Heart right ventricle (tissue), 12 donors: ENCODE measurements around the gene HBM. TPM values are rescaled to one million over a fixed set of nuclear protein-coding genes. Genes with fewer than 3 reads are reported as not detected.

Experiments
- polyA plus RNA-seq, 2 donors: library from polyadenylated mRNA; stranded (reverse); fragments of 200-250 nt; gene quantifications; one replicate each; pipeline ENCODE4 v1.2.3, GENCODE V29; 2013
- total RNA-seq, 10 donors: library from RNA; stranded (reverse); fragmentation: NEBNext Ultra II Directional in 3 of 10; extraction: Animal tissue kit (Norgen Biotek cat#: 25700) in 3 of 10; gene quantifications; one replicate each; pipeline versions ENCODE4 v1.2.1 to v1.2.4, GENCODE V29; 2021 to 2023
- donor health status: ischemic (EF 13 %, LVEDD 7.1; RV severe dilation, severe dysfunction).
- donor health status: healthy with polysubstance abuse.
- donor health status: DM: no; HTN: yes; CAD: no.
- donor health status: DM: no; HTN: no; CAD: no.
- donor health status: ischemic (EF 25% LVEDD 6.9; RV normal size, moderate dysfunction).
- donor health status: ischemic (EF 25% LVEDD 5.7; RV mildly dilated, moderate dysfunction).
- donor health status: healthy.
- donor health status: nonischemic (EF 11% LVEDD 7.7; RV severe dilation, severe dysfunction).
- donor health status: DM: yes; HTN: yes; CAD: no.
- donor health status: PGD.
- donor health status: ischemic (EF 29% LVEDD 5.4; RV normal size, mild dysfunction).
- donor health status: nonischemic (EF 23%, LVEDD 6.1; RV moderate dilation, normal function).

Gene HBM
- total and polyA plus RNA-seq, 12 donors, result 0.56 to 0.61 TPM; not detected in 10

Other genes starting within 250 kb of the HBM start
- 10 to 100 TPM in 7 of 10 donors, 1 to 10 TPM in 3; 9.1 to 11.8 (median 10.5) TPM for gene POLR3K, start 112.4 kb upstream of the HBM start, total RNA-seq
- 10 to 100 TPM in 1 of 2 donors, 1 to 10 TPM in 1; 6.7 to 19.2 TPM for gene POLR3K, start 112.4 kb upstream of the HBM start, polyA plus RNA-seq
- gene SNRNP25, start 112.2 kb upstream of the HBM start, total RNA-seq, result 10 to 100 TPM; 45.6 to 86.6 (median 56.6) TPM
- 100 to 1,000 TPM in 1 of 2 donors, 10 to 100 TPM in 1; 80.4 to 109 TPM for gene SNRNP25, start 112.2 kb upstream of the HBM start, polyA plus RNA-seq
- 10 to 100 TPM; 18.5 to 27.8 (median 24.3) TPM for gene RHBDF1, start 93.3 kb upstream of the HBM start, total RNA-seq
- gene RHBDF1, start 93.3 kb upstream of the HBM start, polyA plus RNA-seq, result 10 to 100 TPM; 36.9 to 89.8 TPM
- 10 to 100 TPM; 32.2 to 44.7 (median 38.6) TPM for gene MPG, start 87.8 kb upstream of the HBM start, total RNA-seq
- gene MPG, start 87.8 kb upstream of the HBM start, polyA plus RNA-seq, result 10 to 100 TPM; 68.2 to 88.5 TPM
- gene NPRL3, start 27.3 kb upstream of the HBM start, total RNA-seq, result 10 to 100 TPM; 19.0 to 28.8 (median 22.3) TPM
- 10 to 100 TPM; 16.2 to 19.6 TPM for gene NPRL3, start 27.3 kb upstream of the HBM start, polyA plus RNA-seq
- not detected for gene HBZ, start 13.3 kb upstream of the HBM start, total RNA-seq
- gene HBZ, start 13.3 kb upstream of the HBM start, polyA plus RNA-seq, result under 1 TPM in 1 of 2 donors, not detected in 1; 0.14 TPM
- gene HBA2, start 6.9 kb downstream of the HBM start, total RNA-seq, result 1,000 to 10,000 TPM in 1 of 10 donors, 100 to 1,000 TPM in 5, 10 to 100 TPM in 4; 78.7 to 1,146 (median 107) TPM
- 10 to 100 TPM in 1 of 2 donors, 1 to 10 TPM in 1; 2.9 to 84.6 TPM for gene HBA2, start 6.9 kb downstream of the HBM start, polyA plus RNA-seq
- gene HBA1, start 10.7 kb downstream of the HBM start, total RNA-seq, result 1,000 to 10,000 TPM in 1 of 10 donors, 100 to 1,000 TPM in 9; 114 to 1,150 (median 192) TPM
- 10 to 100 TPM in 1 of 2 donors, 1 to 10 TPM in 1; 2.1 to 27.1 TPM for gene HBA1, start 10.7 kb downstream of the HBM start, polyA plus RNA-seq
- not detected for gene HBQ1, start 14.5 kb downstream of the HBM start, total RNA-seq
- under 1 TPM in 1 of 2 donors, not detected in 1; 0.09 TPM for gene HBQ1, start 14.5 kb downstream of the HBM start, polyA plus RNA-seq
- 10 to 100 TPM; 14.4 to 29.7 (median 20.4) TPM for gene LUC7L, start 63.5 kb downstream of the HBM start, total RNA-seq
- gene LUC7L, start 63.5 kb downstream of the HBM start, polyA plus RNA-seq, result 100 to 1,000 TPM in 1 of 2 donors, 10 to 100 TPM in 1; 21.3 to 139 TPM
- gene FAM234A, start 68.8 kb downstream of the HBM start, total RNA-seq, result 100 to 1,000 TPM; 114 to 200 (median 161) TPM
- gene FAM234A, start 68.8 kb downstream of the HBM start, polyA plus RNA-seq, result 10 to 100 TPM; 70.5 to 97.9 TPM
- 10 to 100 TPM in 6 of 10 donors, 1 to 10 TPM in 4; 7.5 to 18.2 (median 12.5) TPM for gene RGS11, start 110.0 kb downstream of the HBM start, total RNA-seq
- gene RGS11, start 110.0 kb downstream of the HBM start, polyA plus RNA-seq, result 10 to 100 TPM in 1 of 2 donors, 1 to 10 TPM in 1; 1.9 to 36.4 TPM
- gene ARHGDIG, start 114.6 kb downstream of the HBM start, total RNA-seq, result 10 to 100 TPM in 4 of 10 donors, 1 to 10 TPM in 6; 4.8 to 16.9 (median 9.1) TPM
- gene ARHGDIG, start 114.6 kb downstream of the HBM start, polyA plus RNA-seq, result 10 to 100 TPM in 1 of 2 donors, under 1 TPM in 1; 0.17 to 10.7 TPM
- gene PDIA2, start 117.2 kb downstream of the HBM start, total RNA-seq, result 10 to 100 TPM in 1 of 10 donors, 1 to 10 TPM in 8, under 1 TPM in 1; 0.55 to 14.0 (median 3.2) TPM
- 1 to 10 TPM in 1 of 2 donors, under 1 TPM in 1; 0.32 to 2.6 TPM for gene PDIA2, start 117.2 kb downstream of the HBM start, polyA plus RNA-seq
- gene AXIN1, start 186.7 kb downstream of the HBM start, total RNA-seq, result 10 to 100 TPM in 4 of 10 donors, 1 to 10 TPM in 6; 7.7 to 16.1 (median 9.2) TPM
- 10 to 100 TPM in 1 of 2 donors, 1 to 10 TPM in 1; 9.4 to 14.9 TPM for gene AXIN1, start 186.7 kb downstream of the HBM start, polyA plus RNA-seq
- gene MRPL28, start 204.6 kb downstream of the HBM start, total RNA-seq, result 10 to 100 TPM; 64.9 to 78.6 (median 74.6) TPM
- 100 to 1,000 TPM; 134 to 169 TPM for gene MRPL28, start 204.6 kb downstream of the HBM start, polyA plus RNA-seq
- gene PGAP6, start 216.0 kb downstream of the HBM start, total RNA-seq, result 10 to 100 TPM; 27.1 to 57.3 (median 33.1) TPM
- 10 to 100 TPM; 27.8 to 45.3 TPM for gene PGAP6, start 216.0 kb downstream of the HBM start, polyA plus RNA-seq
- gene NME4, start 231.2 kb downstream of the HBM start, total RNA-seq, result 10 to 100 TPM; 57.8 to 97.0 (median 75.4) TPM
- 10 to 100 TPM; 48.1 to 97.2 TPM for gene NME4, start 231.2 kb downstream of the HBM start, polyA plus RNA-seq
- 10 to 100 TPM in 7 of 10 donors, 1 to 10 TPM in 3; 7.0 to 17.4 (median 11.6) TPM for gene DECR2, start 235.9 kb downstream of the HBM start, total RNA-seq
- 10 to 100 TPM in 1 of 2 donors, 1 to 10 TPM in 1; 9.3 to 26.0 TPM for gene DECR2, start 235.9 kb downstream of the HBM start, polyA plus RNA-seq